ENCODE results near the gene LHX6.

The LHX6 gene

GRCh38 chr9:122219856-122220672 is 8.7 kb downstream of the LHX6 start:
- no peak overlapping the region for H3K4me3 ChIP-seq (ENCODE audit: low read depth, low read length)
- TF ChIP-seq, protein P1, sequence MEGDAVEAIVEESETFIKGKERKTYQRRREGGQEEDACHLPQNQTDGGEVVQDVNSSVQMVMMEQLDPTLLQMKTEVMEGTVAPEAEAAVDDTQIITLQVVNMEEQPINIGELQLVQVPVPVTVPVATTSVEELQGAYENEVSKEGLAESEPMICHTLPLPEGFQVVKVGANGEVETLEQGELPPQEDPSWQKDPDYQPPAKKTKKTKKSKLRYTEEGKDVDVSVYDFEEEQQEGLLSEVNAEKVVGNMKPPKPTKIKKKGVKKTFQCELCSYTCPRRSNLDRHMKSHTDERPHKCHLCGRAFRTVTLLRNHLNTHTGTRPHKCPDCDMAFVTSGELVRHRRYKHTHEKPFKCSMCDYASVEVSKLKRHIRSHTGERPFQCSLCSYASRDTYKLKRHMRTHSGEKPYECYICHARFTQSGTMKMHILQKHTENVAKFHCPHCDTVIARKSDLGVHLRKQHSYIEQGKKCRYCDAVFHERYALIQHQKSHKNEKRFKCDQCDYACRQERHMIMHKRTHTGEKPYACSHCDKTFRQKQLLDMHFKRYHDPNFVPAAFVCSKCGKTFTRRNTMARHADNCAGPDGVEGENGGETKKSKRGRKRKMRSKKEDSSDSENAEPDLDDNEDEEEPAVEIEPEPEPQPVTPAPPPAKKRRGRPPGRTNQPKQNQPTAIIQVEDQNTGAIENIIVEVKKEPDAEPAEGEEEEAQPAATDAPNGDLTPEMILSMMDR (IDR thresholded peaks at IDR 0.05; ENCODE audit: borderline replicate concordance, insufficient read depth, low read depth, low read length), result no peak

GRCh38 chr9:122218935-122219855 is 9.6 kb downstream of the LHX6 start:
- no peak overlapping the region for H3K4me3 ChIP-seq (ENCODE audit: low read depth, low read length)
- TF ChIP-seq, protein P1 (IDR thresholded peaks at IDR 0.05; ENCODE audit: borderline replicate concordance, insufficient read depth, low read depth, low read length), result no peak

- TF ChIP-seq, protein P1 (IDR thresholded peaks at IDR 0.05; ENCODE audit: borderline replicate concordance, insufficient read depth, low read depth, low read length), result no peak
- H3K4me3 ChIP-seq (ENCODE audit: low read depth, low read length), result no peak overlapping the region
Observed at GRCh38 chr9:122218071-122218934, 10.5 kb downstream of the LHX6 start.

- no peak overlapping the region for H3K4me3 ChIP-seq (ENCODE audit: low read depth, low read length)
- TF ChIP-seq, protein P1 (IDR thresholded peaks at IDR 0.05; ENCODE audit: borderline replicate concordance, insufficient read depth, low read depth, low read length), result no peak
Observed at GRCh38 chr9:122217640-122218039, 11.1 kb downstream of the LHX6 start.

DNA sequence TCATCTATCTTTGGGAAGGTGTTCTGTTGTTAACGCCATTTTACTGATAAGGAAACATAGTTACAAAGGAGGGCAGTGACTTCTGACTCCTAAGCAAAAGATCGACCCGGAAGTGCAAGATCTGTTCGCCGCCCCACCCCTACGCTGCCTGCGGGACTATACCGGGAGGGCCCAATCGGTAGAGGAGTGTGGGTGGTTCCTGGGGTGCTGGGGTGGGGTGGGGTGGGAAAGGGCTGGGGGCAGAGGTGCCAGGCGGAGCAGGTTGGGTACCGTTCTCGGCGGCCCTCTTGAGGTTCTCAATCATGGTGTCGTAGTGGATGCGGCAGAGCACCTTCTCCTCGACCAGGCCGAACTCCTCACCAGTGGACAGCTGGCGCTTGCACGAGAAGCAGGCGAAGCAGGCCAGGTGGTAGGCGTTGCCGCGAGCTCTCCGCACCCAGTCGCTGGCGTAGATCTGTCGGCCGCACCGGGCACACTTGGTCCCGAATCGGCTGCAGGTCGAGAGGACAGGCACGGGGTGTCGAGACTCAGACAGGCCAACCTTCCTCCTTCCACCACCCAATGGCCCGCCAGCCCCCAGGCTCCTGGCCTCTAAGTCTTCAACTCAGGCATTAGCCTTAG is 11.8 kb downstream of the LHX6 start:
- TF ChIP-seq, protein P1 (IDR thresholded peaks at IDR 0.05; ENCODE audit: borderline replicate concordance, insufficient read depth, low read depth, low read length), result no peak

DNA sequence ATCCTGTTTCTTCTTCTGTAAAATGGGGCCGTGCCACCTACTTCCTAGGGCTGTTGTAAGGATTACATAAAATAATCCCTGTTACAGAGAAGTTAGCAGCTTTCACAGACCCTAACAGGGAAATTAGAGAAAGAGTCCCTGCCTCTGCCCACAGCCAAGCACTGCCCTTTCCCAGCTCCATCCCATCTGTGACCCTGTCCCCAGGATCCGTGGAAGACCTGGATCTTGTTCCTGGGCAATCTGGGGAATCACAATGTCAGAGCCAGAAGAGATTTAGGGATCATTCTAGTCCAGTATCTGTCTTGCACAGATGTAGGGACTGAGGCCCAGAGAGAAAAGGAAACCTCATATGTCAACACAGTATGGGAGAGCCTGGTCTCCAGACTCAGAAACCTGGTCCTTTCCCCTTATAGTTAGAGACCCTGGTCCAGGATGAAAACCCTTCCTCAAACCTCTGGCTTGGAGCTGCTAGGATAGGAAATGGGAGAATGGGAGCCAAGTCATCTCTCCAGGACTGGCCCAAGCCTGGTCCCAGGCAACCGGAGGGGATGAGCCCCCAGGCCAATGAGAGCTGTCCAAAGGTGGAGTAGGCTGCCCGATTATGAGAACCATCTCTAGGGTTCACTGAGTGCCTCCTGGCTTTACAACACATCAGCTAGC is 12.5 kb downstream of the LHX6 start:
- TF ChIP-seq, protein P1 (IDR thresholded peaks at IDR 0.05; ENCODE audit: borderline replicate concordance, insufficient read depth, low read depth, low read length), result no peak
- H3K4me3 ChIP-seq (ENCODE audit: low read depth, low read length), result no peak overlapping the region

More for the DNA sequence above, 11.8 kb downstream of the LHX6 start:
- no peak overlapping the region for H3K4me3 ChIP-seq (ENCODE audit: low read depth, low read length)

Data from GM12875 (cell line).